Measurements from ENCODE around the gene FNDC5. TPM values are rescaled to one million over a fixed set of nuclear protein-coding genes. Genes with fewer than 3 reads are reported as not detected.
A peak's percentile ranks its signal among the peaks of the same experiment; 100 is the strongest.
"Not testable (repeated sequence)": the region's sequence is repeated elsewhere in the genome, so short reads cannot be mapped to it uniquely, and the experiment has no call there.

Gene FNDC5
- total RNA-seq, 3 donors from 2014 or later = 0.38 to 0.51 (median 0.41) TPM

DNA sequence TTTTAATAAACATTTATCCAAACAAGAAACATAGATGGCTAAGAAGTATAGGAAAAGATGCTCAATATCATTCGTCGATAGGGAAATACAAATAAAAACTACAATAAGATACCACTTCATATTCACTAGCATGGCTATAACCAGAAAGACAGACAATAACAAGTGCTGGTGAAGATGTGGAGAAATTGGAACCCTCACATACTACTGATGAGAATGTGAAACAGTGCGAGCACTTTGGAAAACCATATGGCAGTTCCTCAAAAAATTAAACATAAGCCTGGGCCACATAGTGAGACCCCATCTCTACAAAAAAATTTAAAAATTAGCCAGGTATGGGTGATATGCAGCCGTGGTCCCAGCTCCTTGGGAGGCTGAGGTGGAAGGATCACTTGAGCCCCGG, 39.6 kb upstream of the FNDC5 start:
- Histone ChIP-seq H3K36me3 (ENCODE audit: low read depth) (no peaks in the 10 kb centered on the region), H3K9me3 (no peaks in the 10 kb centered on the region), H3K4me3 (no peak overlapping the region), H3K4me1 (ENCODE audit: low read depth) (peaks cover 10% of the 10 kb centered on the region)
- intact Hi-C loops (cut with DNase I, micrococcal nuclease) = no loop called here
- DNase-seq (no peak), ATAC-seq (no peak)
- no peak for TF ChIP-seq CTCF (IDR thresholded peaks at IDR 0.05)

DNA sequence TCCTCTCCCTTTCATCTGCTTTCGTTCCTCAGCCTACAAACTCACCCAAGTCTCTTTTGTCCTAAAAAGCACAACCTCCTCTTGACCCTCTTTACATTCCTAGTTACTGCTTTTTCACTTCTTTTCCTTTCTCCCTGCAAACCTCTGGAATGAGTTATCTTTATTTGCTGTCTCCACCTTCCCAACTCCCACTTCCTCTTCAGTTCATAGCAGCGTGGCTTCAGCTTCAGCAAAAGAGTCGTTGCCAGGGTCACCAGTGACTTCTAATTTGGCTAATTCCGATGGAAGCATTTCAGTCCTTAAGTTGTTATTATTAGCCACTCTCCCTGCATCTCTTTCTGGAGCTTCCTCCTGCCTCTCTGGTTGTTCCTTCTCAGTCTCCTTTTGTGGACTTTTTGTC, 36.7 kb upstream of the FNDC5 start:
- Histone ChIP-seq H3K4me3 (no peak overlapping the region), H3K36me3 (ENCODE audit: low read depth) (no peaks in the 10 kb centered on the region), H3K9me3 (no peaks in the 10 kb centered on the region), H3K4me1 (ENCODE audit: low read depth) (peaks cover 15% of the 10 kb centered on the region)
- intact Hi-C loops (cut with DNase I, micrococcal nuclease) = no loop called here
- no peak for TF ChIP-seq CTCF (IDR thresholded peaks at IDR 0.05)
- peak in 2 of 3 donors; percentile 35 to 61 for DNase-seq
- ATAC-seq = peak; percentile 30

GRCh38 chr1:32906654-32907053, 35.9 kb upstream of the FNDC5 start:
- intact Hi-C loops (cut with DNase I, micrococcal nuclease) = no loop called here
- TF ChIP-seq CTCF (IDR thresholded peaks at IDR 0.05) = no peak
- peaks cover 15% of the 10 kb centered on the region for H3K4me1 ChIP-seq (ENCODE audit: low read depth)
- H3K9me3 ChIP-seq = no peaks in the 10 kb centered on the region
- no peaks in the 10 kb centered on the region for H3K36me3 ChIP-seq (ENCODE audit: low read depth)
- peak in 1 of 3 donors; percentile 32 for DNase-seq
- H3K4me3 ChIP-seq = no peak overlapping the region
- ATAC-seq = no peak

DNA sequence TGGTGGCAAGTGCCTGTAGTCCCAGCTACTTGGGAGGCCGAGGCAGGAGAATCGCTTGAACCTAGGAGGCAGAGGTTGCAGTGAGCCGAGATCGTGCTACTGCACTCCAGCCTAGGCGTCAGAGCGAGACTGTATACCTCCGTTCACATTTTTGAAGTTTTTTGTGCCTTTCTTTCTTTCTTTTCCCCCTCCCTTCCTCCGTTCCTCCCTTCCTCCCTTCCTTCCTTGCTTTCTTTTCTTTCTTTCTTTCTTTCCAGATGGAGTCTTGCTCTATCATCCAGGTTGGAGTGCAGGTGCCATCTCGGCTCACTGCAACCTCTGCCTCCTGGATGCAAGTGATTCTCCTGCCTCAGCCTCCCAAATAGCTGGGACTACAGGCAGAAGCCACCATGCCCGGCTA, 34.9 kb upstream of the FNDC5 start:
- ATAC-seq; H3K9me3 ChIP-seq; H3K36me3 ChIP-seq (ENCODE audit: low read depth); H3K4me3 ChIP-seq; intact Hi-C loops (cut with DNase I, micrococcal nuclease); DNase-seq: not testable (repeated sequence)
- peaks cover 15% of the 10 kb centered on the region for H3K4me1 ChIP-seq (ENCODE audit: low read depth)

DNA sequence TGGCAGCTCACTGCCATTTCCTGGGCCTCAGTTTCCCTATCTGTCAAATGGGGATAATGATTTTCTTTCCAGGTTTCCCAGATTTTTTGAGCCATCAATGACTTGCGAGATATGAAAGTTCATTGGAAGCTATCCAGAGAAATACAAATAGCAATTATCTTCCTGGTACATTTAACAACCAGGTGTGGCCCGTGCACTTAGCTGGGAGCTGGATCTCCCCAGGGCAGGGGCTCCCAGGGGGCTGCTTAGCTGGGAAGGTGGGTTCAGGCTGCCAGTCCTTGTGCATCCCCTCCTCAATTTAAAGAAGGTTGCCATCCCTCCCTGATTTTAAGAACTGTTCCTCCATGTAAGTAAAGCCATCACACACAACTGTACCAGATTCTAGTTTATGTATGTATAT, 34.1 kb upstream of the FNDC5 start:
- DNase-seq (peak in 2 of 3 donors; percentile 65 to 66), ATAC-seq (peak; percentile 66)
- peaks cover 15% of the 10 kb centered on the region for H3K4me1 ChIP-seq (ENCODE audit: low read depth)
- H3K36me3 ChIP-seq (ENCODE audit: low read depth) = no peaks in the 10 kb centered on the region
- H3K9me3 ChIP-seq = no peaks in the 10 kb centered on the region
- no peak overlapping the region for H3K4me3 ChIP-seq
- intact Hi-C loops (cut with DNase I, micrococcal nuclease) = no loop called here
- no peak for TF ChIP-seq CTCF (IDR thresholded peaks at IDR 0.05)

DNA sequence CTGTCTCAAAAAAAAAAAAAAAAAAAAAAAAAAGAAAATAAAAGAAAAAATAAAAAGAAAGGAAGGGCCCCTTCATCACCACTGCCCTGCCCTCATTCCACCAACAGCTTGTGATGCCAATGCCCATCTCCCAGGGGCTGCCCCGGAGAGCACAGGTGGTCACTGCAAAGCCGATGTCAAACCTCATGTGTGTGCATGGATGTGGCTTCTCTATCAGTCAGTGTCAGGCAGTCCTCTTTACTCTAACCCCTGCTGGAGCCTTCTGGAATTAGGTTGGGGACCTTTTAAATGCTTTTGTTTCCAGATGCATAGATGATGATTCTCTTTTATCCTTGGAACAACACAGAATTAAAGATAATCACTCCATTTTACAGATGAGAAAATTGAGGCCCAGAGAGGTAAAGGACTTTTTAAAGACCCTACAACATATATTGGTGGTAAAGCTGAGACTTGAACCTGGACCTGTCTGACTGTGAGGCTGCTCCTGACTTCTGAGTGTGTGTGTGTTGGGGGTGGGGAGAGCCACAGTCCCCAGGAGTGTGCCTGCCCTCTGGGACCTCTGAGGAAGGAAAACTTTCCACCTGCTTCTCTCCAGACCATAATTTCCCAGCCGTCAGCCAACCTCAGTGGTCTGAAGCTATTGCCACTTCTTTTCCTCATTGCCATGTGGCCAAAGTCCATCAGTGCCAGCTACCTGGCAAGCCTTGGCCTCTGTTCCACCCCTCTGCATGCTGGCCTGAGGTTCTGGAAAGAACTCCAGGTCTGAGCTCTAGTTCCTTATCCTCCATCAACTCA, 33.5 kb upstream of the FNDC5 start:
- no peak for TF ChIP-seq CTCF (IDR thresholded peaks at IDR 0.05)
- no peaks in the 10 kb centered on the region for H3K9me3 ChIP-seq
- intact Hi-C loops (cut with DNase I, micrococcal nuclease) = no loop called here
- DNase-seq = peak; percentile 82 to 89 (median 84)
- ATAC-seq = peak; percentile 81
- H3K4me1 ChIP-seq (ENCODE audit: low read depth) = peaks cover 15% of the 10 kb centered on the region
- H3K4me3 ChIP-seq = no peak overlapping the region
- no peaks in the 10 kb centered on the region for H3K36me3 ChIP-seq (ENCODE audit: low read depth)

All from mucosa of descending colon (tissue), 3 donors.